GM12892 (cell line): ENCODE results near the gene BEND6.

Experiments used
- POLR2A ChIP-seq: IDR thresholded peaks from 2 replicates; pipeline ENCODE4 v1.6.1; 2011; ENCODE audit warnings: low read depth, low read length, control low read depth
- POLR2AphosphoS5 ChIP-seq: IDR thresholded peaks from 2 replicates; pipeline ENCODE4 v1.6.1; 2011; ENCODE audit warnings: low read depth, low read length, control low read depth

- TF ChIP-seq POLR2A (no peak), POLR2AphosphoS5 (no peak)
Measured at GRCh38 chr6:56933650-56934049, 21.3 kb upstream of the BEND6 start.
